H54 (cell line): ENCODE results near the gene HES7.

Experiments
- DNase-seq: peaks from one replicate; pipeline ENCODE4 v3.0.0; 2011; ENCODE audit warnings: low spot score, mixed read lengths; ENCODE audit not compliant: insufficient read length
- FAIRE-seq: peaks from 3 replicates; lab custom pipeline; 2011; peaks lifted over from hg19 to GRCh38; lab: Jason Lieb, UNC
- POLR2A ChIP-seq: IDR thresholded peaks from 2 replicates; pipeline ENCODE4 v1.6.1; 2011; ENCODE audit warnings: low read depth, mild to moderate bottlenecking, low read length

Gene HES7

GRCh38 chr17:8150194-8151119 is 26.6 kb upstream of the HES7 start:
- TF ChIP-seq POLR2A = no peak
- no peak for DNase-seq
- FAIRE-seq = no peak

- FAIRE-seq (no peak), DNase-seq (no peak)
- TF ChIP-seq POLR2A = no peak
These were observed 25.7 kb upstream of the HES7 start for GRCh38 chr17:8149419-8150193.

- FAIRE-seq = no peak
- no peak for TF ChIP-seq POLR2A
- DNase-seq = no peak
These were observed 24.7 kb upstream of the HES7 start for GRCh38 chr17:8148560-8148959.

- FAIRE-seq = no peak
These were observed 24.0 kb upstream of the HES7 start for GRCh38 chr17:8147805-8148404.

GRCh38 chr17:8147141-8147804 is 23.4 kb upstream of the HES7 start:
- TF ChIP-seq POLR2A = no peak
- DNase-seq (no peak), FAIRE-seq (no peak)

More at GRCh38 chr17:8147805-8148404, 24.0 kb upstream of the HES7 start:
- no peak for DNase-seq
- TF ChIP-seq POLR2A = no peak

GRCh38 chr17:8146381-8147140 is 22.7 kb upstream of the HES7 start:
- DNase-seq = no peak
- no peak for FAIRE-seq
- no peak for TF ChIP-seq POLR2A

- no peak for DNase-seq
- FAIRE-seq = no peak
- TF ChIP-seq POLR2A = no peak
These were observed 21.9 kb upstream of the HES7 start for GRCh38 chr17:8145811-8146210.

GRCh38 chr17:8144401-8145231 is 20.7 kb upstream of the HES7 start:
- TF ChIP-seq POLR2A = no peak
- DNase-seq = no peak
- no peak for FAIRE-seq

- no peak for DNase-seq
- no peak for FAIRE-seq
- TF ChIP-seq POLR2A = no peak
These were observed 19.9 kb upstream of the HES7 start for GRCh38 chr17:8143581-8144400.

GRCh38 chr17:8142887-8143580 is 19.1 kb upstream of the HES7 start:
- DNase-seq (no peak), FAIRE-seq (no peak)
- TF ChIP-seq POLR2A = no peak
